MM.1S (cell line): ENCODE results near the gene NRN1L.

ENCODE experiments used
- DNase-seq: peaks from one replicate; pipeline ENCODE4 v3.0.0-alpha.2; 2015
- H2AFZ ChIP-seq: fragments of 300-600 bp; sonication (generic); 2 replicates; pipeline ENCODE4 v1.6.0; 2016; ENCODE audit warnings: antibody characterized with exemption, low read length
- H3F3A ChIP-seq: fragments of 300-600 bp; sonication (generic); 2 replicates; pipeline ENCODE4 v1.6.1; 2016; ENCODE audit warnings: mild to moderate bottlenecking, antibody characterized with exemption, low read length, moderate library complexity, mixed read lengths; ENCODE audit not compliant: insufficient read depth
- H3K27ac ChIP-seq: fragments of 300-600 bp; sonication (generic); 2 replicates; pipeline ENCODE4 v1.5.1; 2016; ENCODE audit warnings: mild to moderate bottlenecking, low read length
- H3K27me3 ChIP-seq: fragments of 300-600 bp; sonication (generic); replicated peaks from 2 replicates; pipeline ENCODE4 v1.6.0; 2016; ENCODE audit warnings: low read length; ENCODE audit not compliant: insufficient read depth
- H3K36me3 ChIP-seq: fragments of 300-600 bp; sonication (generic); replicated peaks from 2 replicates; pipeline ENCODE4 v1.6.1; 2016; ENCODE audit warnings: mild to moderate bottlenecking, low read length, mixed read lengths; ENCODE audit not compliant: insufficient read depth
- H3K4me1 ChIP-seq: fragments of 300-600 bp; sonication (generic); 2 replicates; pipeline ENCODE4 v1.6.1; 2016; ENCODE audit warnings: low read length, mixed read lengths
- H3K4me2 ChIP-seq: fragments of 300-600 bp; sonication (generic); 2 replicates; pipeline ENCODE4 v1.6.0; 2016; ENCODE audit warnings: low read depth, low read length
- H3K4me3 ChIP-seq: fragments of 300-600 bp; sonication (generic); 2 replicates; pipeline ENCODE4 v1.5.1; 2016; ENCODE audit warnings: low read length, mixed read lengths
- H3K79me2 ChIP-seq: fragments of 300-600 bp; sonication (generic); 2 replicates; pipeline ENCODE4 v1.6.1; 2016; ENCODE audit warnings: mixed run types, low read length, mixed read lengths
- H3K9ac ChIP-seq: fragments of 300-600 bp; sonication (generic); 2 replicates; pipeline ENCODE4 v1.6.1; 2016; ENCODE audit warnings: low read length, mixed read lengths
- H3K9me2 ChIP-seq: fragments of 300-600 bp; sonication (generic); replicated peaks from 2 replicates; pipeline ENCODE4 v1.6.1; 2016; ENCODE audit warnings: mild to moderate bottlenecking, low read length, mixed read lengths; ENCODE audit not compliant: insufficient read depth
- H3K9me3 ChIP-seq: fragments of 300-600 bp; sonication (generic); replicated peaks from 2 replicates; pipeline ENCODE4 v1.6.1; 2016; ENCODE audit warnings: mild to moderate bottlenecking, low read length, mixed read lengths; ENCODE audit not compliant: insufficient read depth
- H4K20me1 ChIP-seq: fragments of 300-600 bp; sonication (generic); 2 replicates; pipeline ENCODE4 v1.6.1; 2016; ENCODE audit warnings: mild to moderate bottlenecking, low read length, moderate library complexity, mixed read lengths; ENCODE audit not compliant: insufficient read depth
- CTCF ChIP-seq: fragments of 300-600 bp; sonication (generic); IDR thresholded peaks from 2 replicates; pipeline ENCODE4 v1.5.1; 2016; ENCODE audit warnings: antibody characterized with exemption, low read length, mixed read lengths
- EZH2 ChIP-seq: fragments of 300-600 bp; sonication (generic); optimal IDR thresholded peaks from 2 replicates; pipeline ENCODE3; 2017; ENCODE audit warnings: low read depth, mild to moderate bottlenecking, antibody characterized with exemption, low read length, mixed read lengths
- EZH2phosphoT487 ChIP-seq: fragments of 300-600 bp; sonication (generic); IDR thresholded peaks from 2 replicates; pipeline ENCODE4 v1.6.1; 2018; ENCODE audit warnings: antibody characterized with exemption, low read length

NRN1L gene

DNA sequence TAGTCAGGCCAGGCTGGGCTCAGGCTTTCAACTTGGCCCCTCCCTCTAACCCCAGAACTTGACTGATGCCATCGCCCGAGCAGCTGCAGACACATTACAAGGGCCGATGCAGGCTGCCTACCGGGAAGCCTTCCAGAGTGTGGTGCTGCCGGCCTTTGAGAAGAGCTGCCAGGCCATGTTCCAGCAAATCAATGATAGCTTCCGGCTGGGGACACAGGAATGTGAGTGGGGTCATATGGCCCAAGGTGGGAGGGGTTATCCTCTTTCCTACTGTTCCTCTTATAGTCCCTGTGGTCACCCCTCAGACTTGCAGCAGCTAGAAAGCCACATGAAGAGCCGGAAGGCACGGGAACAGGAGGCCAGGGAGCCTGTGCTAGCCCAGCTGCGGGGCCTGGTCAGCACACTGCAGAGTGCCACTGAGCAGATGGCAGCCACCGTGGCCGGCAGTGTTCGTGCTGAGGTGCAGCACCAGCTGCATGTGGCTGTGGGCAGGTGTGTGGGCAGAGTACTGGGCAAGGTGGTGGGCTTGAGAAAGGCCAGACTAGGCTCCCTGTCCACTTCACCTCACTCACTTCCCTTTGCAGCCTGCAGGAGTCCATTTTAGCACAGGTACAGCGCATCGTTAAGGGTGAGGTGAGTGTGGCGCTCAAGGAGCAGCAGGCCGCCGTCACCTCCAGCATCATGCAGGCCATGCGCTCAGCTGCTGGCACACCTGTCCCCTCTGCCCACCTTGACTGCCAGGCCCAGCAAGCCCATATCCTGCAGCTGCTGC, 2.1 kb upstream of the NRN1L start:
- no peak overlapping the region for H3K9ac ChIP-seq
- no peaks in the 10 kb centered on the region for H3K79me2 ChIP-seq
- H2AFZ ChIP-seq: no peak overlapping the region
- H4K20me1 ChIP-seq: no peaks in the 10 kb centered on the region
- H3K4me3 ChIP-seq: no peak overlapping the region
- DNase-seq: no peak
- no peaks in the 10 kb centered on the region for H3K9me3 ChIP-seq
- no peaks in the 10 kb centered on the region for H3K9me2 ChIP-seq
- H3K27ac ChIP-seq: no peak overlapping the region
- H3K4me1 ChIP-seq: no peaks in the 10 kb centered on the region
- H3K27me3 ChIP-seq: no peaks in the 10 kb centered on the region
- no peak for TF ChIP-seq EZH2
- no peak for TF ChIP-seq EZH2phosphoT487
- TF ChIP-seq CTCF: no peak
- H3F3A ChIP-seq: no peaks in the 10 kb centered on the region
- H3K4me2 ChIP-seq: no peak overlapping the region
- no peaks in the 10 kb centered on the region; the same call in none of the 2 replicates for H3K36me3 ChIP-seq

- Histone ChIP-seq H3K4me1 (no peaks in the 10 kb centered on the region), H3K9ac (no peak overlapping the region), H3K9me2 (no peaks in the 10 kb centered on the region), H4K20me1 (no peaks in the 10 kb centered on the region), H3K79me2 (no peaks in the 10 kb centered on the region), H3K9me3 (no peaks in the 10 kb centered on the region), H3K27ac (no peak overlapping the region), H3K36me3 (no peaks in the 10 kb centered on the region; the same call in none of the 2 replicates), H3K4me3 (no peak overlapping the region), H3K4me2 (no peak overlapping the region), H3F3A (no peaks in the 10 kb centered on the region), H2AFZ (no peak overlapping the region), H3K27me3 (no peaks in the 10 kb centered on the region)
- no peak for DNase-seq
- TF ChIP-seq EZH2: no peak
- no peak for TF ChIP-seq CTCF
- no peak for TF ChIP-seq EZH2phosphoT487
Measured at GRCh38 chr16:67883146-67883871, 1.4 kb upstream of the NRN1L start.

GRCh38 chr16:67883872-67884261, 818 bp upstream of the NRN1L start:
- Histone ChIP-seq H3K4me3 (no peak overlapping the region), H4K20me1 (no peaks in the 10 kb centered on the region), H3K79me2 (no peaks in the 10 kb centered on the region), H3F3A (no peaks in the 10 kb centered on the region), H2AFZ (no peak overlapping the region), H3K9ac (no peak overlapping the region), H3K9me3 (no peaks in the 10 kb centered on the region), H3K27me3 (no peaks in the 10 kb centered on the region), H3K36me3 (no peaks in the 10 kb centered on the region; the same call in 1 of the 2 replicates), H3K9me2 (no peaks in the 10 kb centered on the region), H3K27ac (no peak overlapping the region), H3K4me1 (no peaks in the 10 kb centered on the region), H3K4me2 (no peak overlapping the region)
- TF ChIP-seq EZH2 (no peak), EZH2phosphoT487 (no peak), CTCF (peak; percentile 87)
- DNase-seq: peak; percentile 43
